Measurements from ENCODE around the gene RBMS1. TPM values are rescaled to one million over a fixed set of nuclear protein-coding genes. Genes with fewer than 3 reads are reported as not detected.

RBMS1 gene
- total and polyA plus RNA-seq, 7 donors: 8.4 to 43.2 (median 24.1) TPM

- no peaks in the 10 kb centered on the region for H3K9me3 ChIP-seq
- H3K36me3 ChIP-seq (ENCODE audit: insufficient read depth in 1 of 2, low read depth in 1 of 2): no peaks in the 10 kb centered on the region
- 37 to 52% (median 41%) methylated on average over 5 of the region's 5 CpGs for WGBS, 3 donors
- intact Hi-C loops (cut with DNase I): no loop called here
- TF ChIP-seq, protein P1, sequence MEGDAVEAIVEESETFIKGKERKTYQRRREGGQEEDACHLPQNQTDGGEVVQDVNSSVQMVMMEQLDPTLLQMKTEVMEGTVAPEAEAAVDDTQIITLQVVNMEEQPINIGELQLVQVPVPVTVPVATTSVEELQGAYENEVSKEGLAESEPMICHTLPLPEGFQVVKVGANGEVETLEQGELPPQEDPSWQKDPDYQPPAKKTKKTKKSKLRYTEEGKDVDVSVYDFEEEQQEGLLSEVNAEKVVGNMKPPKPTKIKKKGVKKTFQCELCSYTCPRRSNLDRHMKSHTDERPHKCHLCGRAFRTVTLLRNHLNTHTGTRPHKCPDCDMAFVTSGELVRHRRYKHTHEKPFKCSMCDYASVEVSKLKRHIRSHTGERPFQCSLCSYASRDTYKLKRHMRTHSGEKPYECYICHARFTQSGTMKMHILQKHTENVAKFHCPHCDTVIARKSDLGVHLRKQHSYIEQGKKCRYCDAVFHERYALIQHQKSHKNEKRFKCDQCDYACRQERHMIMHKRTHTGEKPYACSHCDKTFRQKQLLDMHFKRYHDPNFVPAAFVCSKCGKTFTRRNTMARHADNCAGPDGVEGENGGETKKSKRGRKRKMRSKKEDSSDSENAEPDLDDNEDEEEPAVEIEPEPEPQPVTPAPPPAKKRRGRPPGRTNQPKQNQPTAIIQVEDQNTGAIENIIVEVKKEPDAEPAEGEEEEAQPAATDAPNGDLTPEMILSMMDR (IDR thresholded peaks at IDR 0.05): no peak
- ATAC-seq (peak in 3 of 4 donors; percentile 70 to 84 (median 83)), DNase-seq (no peak)
- peak overlapping the region; percentile 69 for H3K27ac ChIP-seq
- H3K4me3 ChIP-seq: no peak overlapping the region
- H3K4me1 ChIP-seq: peaks cover 78% of the 10 kb centered on the region
- no peaks in the 10 kb centered on the region for H3K27me3 ChIP-seq (ENCODE audit: insufficient read depth in 3 of 3, low read length in 2 of 3)
These were observed 23.9 kb downstream of the RBMS1 start for GRCh38 chr2:160469621-160470204.

- 73 to 84% (median 77%) methylated on average over 6 of the region's 6 CpGs for WGBS, 3 donors
- intact Hi-C loops (cut with DNase I): no loop called here
- H3K4me1 ChIP-seq: peaks cover 76% of the 10 kb centered on the region
- DNase-seq: no peak
- H3K27me3 ChIP-seq (ENCODE audit: insufficient read depth in 3 of 3, low read length in 2 of 3): no peaks in the 10 kb centered on the region
- TF ChIP-seq, protein P1 (IDR thresholded peaks at IDR 0.05): no peak
- peak in 2 of 4 donors; percentile 32 to 44 for ATAC-seq
- peak overlapping the region; percentile 69 for H3K27ac ChIP-seq
- no peak overlapping the region for H3K4me3 ChIP-seq
- no peaks in the 10 kb centered on the region for H3K9me3 ChIP-seq
- H3K36me3 ChIP-seq (ENCODE audit: insufficient read depth in 1 of 2, low read depth in 1 of 2): no peaks in the 10 kb centered on the region
These were observed 24.4 kb downstream of the RBMS1 start for GRCh38 chr2:160469164-160469563.

DNA sequence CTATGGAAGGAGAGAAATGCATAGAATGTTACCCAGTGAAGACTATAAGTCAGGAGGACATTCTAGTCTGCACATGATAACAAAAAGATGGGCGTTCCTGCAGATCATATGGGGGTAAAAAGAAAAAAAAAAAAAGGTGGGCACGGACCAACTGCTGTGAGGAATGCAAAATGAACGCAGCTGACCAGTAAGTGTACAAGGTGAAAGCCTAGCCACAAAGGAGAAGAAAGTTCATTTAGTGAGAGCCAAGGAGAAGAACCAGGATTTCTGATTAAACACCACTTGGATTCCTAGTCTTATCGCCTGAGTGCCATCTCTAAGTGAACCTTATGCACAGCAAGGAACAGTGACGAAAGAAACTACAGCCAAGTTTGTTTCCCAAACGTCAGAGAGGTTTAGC, 26.5 kb downstream of the RBMS1 start:
- H3K27ac ChIP-seq: no peak overlapping the region
- no peak for DNase-seq
- no peak overlapping the region for H3K4me3 ChIP-seq
- intact Hi-C loops (cut with DNase I): no loop called here
- no peaks in the 10 kb centered on the region for H3K27me3 ChIP-seq (ENCODE audit: insufficient read depth in 3 of 3, low read length in 2 of 3)
- H3K36me3 ChIP-seq (ENCODE audit: insufficient read depth in 1 of 2, low read depth in 1 of 2): no peaks in the 10 kb centered on the region
- H3K9me3 ChIP-seq: no peaks in the 10 kb centered on the region
- TF ChIP-seq, protein P1 (IDR thresholded peaks at IDR 0.05): no peak
- peaks cover 58% of the 10 kb centered on the region for H3K4me1 ChIP-seq
- ATAC-seq: no peak
- WGBS, 3 donors: 79 to 93% (median 85%) methylated on average over 6 of the region's 6 CpGs

DNA sequence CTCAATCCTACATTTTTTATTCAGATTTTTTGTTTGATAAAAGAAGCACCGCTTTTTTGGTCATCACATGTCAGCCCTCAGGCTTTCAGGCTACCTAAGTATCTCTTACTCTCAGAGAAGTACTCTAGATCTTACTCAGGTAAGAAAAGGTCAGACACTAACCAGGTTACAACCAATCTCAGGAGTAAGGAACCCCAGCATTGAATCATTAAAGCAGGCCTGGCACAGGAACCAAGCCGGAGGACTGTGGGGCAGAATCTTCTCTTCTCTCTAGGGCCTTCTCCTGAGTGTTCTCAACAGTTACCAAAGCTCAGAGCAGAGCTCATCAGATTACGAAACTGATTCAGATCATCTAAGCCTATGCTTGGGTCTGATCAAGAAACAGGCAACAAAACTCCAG, 28.2 kb downstream of the RBMS1 start:
- peaks cover 43% of the 10 kb centered on the region for H3K4me1 ChIP-seq
- H3K27me3 ChIP-seq (ENCODE audit: insufficient read depth in 3 of 3, low read length in 2 of 3): no peaks in the 10 kb centered on the region
- DNase-seq (no peak), ATAC-seq (peak in 2 of 4 donors; percentile 48 to 52)
- no peaks in the 10 kb centered on the region for H3K9me3 ChIP-seq
- H3K27ac ChIP-seq: no peak overlapping the region
- no peaks in the 10 kb centered on the region for H3K36me3 ChIP-seq (ENCODE audit: insufficient read depth in 1 of 2, low read depth in 1 of 2)
- TF ChIP-seq, protein P1 (IDR thresholded peaks at IDR 0.05): no peak
- H3K4me3 ChIP-seq: no peak overlapping the region
- WGBS, 3 donors: 86 to 97% (median 91%) methylated on average over 3 of the region's 3 CpGs
- intact Hi-C loops (cut with DNase I): no loop called here

DNA sequence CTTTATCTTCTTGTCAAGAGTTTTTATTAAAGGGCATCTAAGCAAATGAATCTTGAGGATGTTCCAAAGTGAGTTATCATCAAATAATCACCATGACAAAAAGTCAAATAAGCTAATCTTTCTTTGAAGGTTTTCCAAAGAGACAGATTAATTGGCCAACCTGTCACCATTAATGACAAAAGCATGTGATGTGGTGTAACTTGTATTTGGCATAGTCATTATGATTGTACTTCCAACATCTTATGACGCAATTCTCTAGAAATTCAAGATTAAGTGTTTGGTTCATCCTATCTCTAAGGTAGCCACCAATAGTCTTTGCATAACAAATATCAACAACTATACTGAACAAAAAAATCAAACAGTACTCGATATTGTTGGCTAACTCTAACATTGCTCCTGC, 28.6 kb downstream of the RBMS1 start:
- no peaks in the 10 kb centered on the region for H3K9me3 ChIP-seq
- H3K4me3 ChIP-seq: no peak overlapping the region
- 62 to 82% (median 63%) methylated on average over 2 of the region's 2 CpGs for WGBS, 3 donors
- DNase-seq (no peak), ATAC-seq (peak in 2 of 4 donors; percentile 35 to 54)
- H3K36me3 ChIP-seq (ENCODE audit: insufficient read depth in 1 of 2, low read depth in 1 of 2): no peaks in the 10 kb centered on the region
- intact Hi-C loops (cut with DNase I): no loop called here
- H3K27ac ChIP-seq: no peak overlapping the region
- no peaks in the 10 kb centered on the region for H3K27me3 ChIP-seq (ENCODE audit: insufficient read depth in 3 of 3, low read length in 2 of 3)
- H3K4me1 ChIP-seq: peaks cover 38% of the 10 kb centered on the region
- TF ChIP-seq, protein P1 (IDR thresholded peaks at IDR 0.05): no peak
